Fibroblast of mammary gland (primary cell): Measurements from ENCODE around the gene RHEB.
A peak's percentile ranks its signal among the peaks of the same experiment; 100 is the strongest.

Experiments used
- DNase-seq: peaks from one replicate; pipeline ENCODE4 v3.0.0-alpha.2; 2010; ENCODE audit warnings: low read depth
- H3K4me3 ChIP-seq: 2 replicates; pipeline ENCODE4 v1.5.1; 2011; ENCODE audit warnings: low read depth, mild to moderate bottlenecking, low read length, moderate library complexity; ENCODE audit not compliant: control insufficient read depth
- CTCF ChIP-seq: conservative IDR thresholded peaks from 2 replicates; pipeline ENCODE4 v1.5.1; 2011; ENCODE audit warnings: low read depth, low read length, inconsistent platforms; ENCODE audit not compliant: control insufficient read depth, insufficient read depth

Gene RHEB

GRCh38 chr7:151497306-151497871 is 22.3 kb downstream of the RHEB start:
- H3K4me3 ChIP-seq = no peak overlapping the region
- TF ChIP-seq CTCF = no peak
- DNase-seq = no peak

DNA sequence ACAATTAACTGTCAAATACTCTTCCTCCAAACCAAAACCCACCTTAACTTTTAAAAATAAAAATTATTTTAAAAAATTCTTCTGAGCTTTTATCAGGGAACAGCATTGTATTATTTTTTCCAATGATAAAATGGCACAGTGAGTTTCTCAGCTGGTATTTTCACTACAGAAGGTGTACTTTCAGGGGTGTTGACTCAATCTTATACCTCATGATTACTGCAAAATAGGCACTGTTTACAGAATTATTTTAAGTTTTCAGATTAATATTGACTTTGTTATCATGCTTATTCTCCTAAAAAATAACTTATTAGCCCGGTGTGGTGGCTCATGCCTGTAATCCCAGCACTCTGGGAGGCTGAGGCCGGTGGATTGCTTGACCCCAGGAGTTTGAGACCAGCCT is 24.3 kb downstream of the RHEB start:
- no peak overlapping the region for H3K4me3 ChIP-seq
- no peak for TF ChIP-seq CTCF
- DNase-seq = no peak

GRCh38 chr7:151494298-151495284 is 25.1 kb downstream of the RHEB start:
- no peak for TF ChIP-seq CTCF
- DNase-seq = no peak
- no peak overlapping the region for H3K4me3 ChIP-seq

GRCh38 chr7:151493083-151493482 is 26.6 kb downstream of the RHEB start:
- H3K4me3 ChIP-seq = no peak overlapping the region
- DNase-seq = no peak
- no peak for TF ChIP-seq CTCF

DNA sequence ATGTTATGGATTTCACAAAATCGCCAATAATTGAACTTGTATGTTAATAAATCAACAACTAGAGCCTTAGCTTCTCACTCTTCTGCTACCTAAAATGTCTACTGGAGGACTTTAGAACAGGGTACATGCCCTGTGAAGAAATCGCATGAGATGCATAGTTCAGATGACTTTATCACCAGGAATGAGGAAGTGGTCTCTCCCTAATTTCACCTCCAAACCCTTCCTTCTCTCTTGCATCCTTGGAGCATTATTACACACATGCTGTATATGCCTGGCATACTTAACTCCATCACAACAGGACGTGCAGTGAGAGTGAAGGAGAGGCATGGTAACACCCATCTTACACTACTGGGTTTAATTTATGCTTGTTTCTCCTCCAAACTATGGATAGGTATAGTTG is 27.8 kb downstream of the RHEB start:
- DNase-seq = peak; percentile 89
- H3K4me3 ChIP-seq = no peak overlapping the region
- TF ChIP-seq CTCF = no peak

DNA sequence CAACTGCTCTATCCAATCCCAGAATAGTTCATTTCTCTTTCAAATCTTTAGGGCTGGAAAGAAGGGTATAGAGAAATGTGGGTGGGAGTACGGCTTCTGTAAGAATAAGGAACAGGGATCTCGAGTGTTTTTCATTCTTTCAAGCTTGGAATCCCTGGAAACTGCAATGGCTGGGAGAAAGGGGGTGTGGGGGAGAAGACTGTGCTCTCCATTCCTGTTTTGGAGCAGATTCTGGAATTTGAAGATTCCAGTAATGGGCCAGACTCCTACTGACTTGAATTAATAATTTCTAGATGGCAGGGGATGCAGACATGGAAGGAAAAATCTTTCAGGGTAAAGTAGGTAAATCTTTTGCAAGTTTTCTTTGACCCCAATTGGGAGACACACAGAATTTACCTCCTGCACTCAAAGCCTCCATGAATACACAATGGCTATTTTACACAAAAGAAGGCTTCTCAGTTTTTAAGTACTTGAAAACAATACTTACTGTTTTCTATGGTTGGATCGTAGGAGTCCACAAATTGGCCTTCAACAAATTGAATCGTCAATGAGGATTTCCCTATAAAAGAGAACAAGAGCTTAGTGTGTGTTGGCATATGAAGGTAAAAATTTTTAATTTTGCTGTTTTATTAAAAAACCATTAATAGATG is 29.1 kb downstream of the RHEB start:
- DNase-seq = no peak
- no peak for TF ChIP-seq CTCF
- no peak overlapping the region for H3K4me3 ChIP-seq
